GM19240 (cell line): Measurements from ENCODE around the gene PTH1R.

Experiments used
- DNase-seq: peaks from one replicate; pipeline ENCODE4 v3.0.0; 2011; ENCODE audit warnings: low spot score; ENCODE audit not compliant: insufficient read length

The PTH1R gene

GRCh38 chr3:46944191-46944590 lies 66.7 kb downstream of the PTH1R start:
- DNase-seq: no peak

GRCh38 chr3:46946416-46946815 lies 68.9 kb downstream of the PTH1R start:
- DNase-seq: no peak

GRCh38 chr3:46946856-46947545 lies 69.5 kb downstream of the PTH1R start:
- no peak for DNase-seq

GRCh38 chr3:46947546-46947901 lies 70.0 kb downstream of the PTH1R start:
- no peak for DNase-seq

- DNase-seq: no peak
Observed at GRCh38 chr3:46947981-46948791, 70.7 kb downstream of the PTH1R start.

GRCh38 chr3:46948830-46949671 lies 71.5 kb downstream of the PTH1R start:
- DNase-seq: no peak

GRCh38 chr3:46950177-46950576 lies 72.7 kb downstream of the PTH1R start:
- no peak for DNase-seq

- no peak for DNase-seq
Observed at GRCh38 chr3:46950650-46951241, 73.2 kb downstream of the PTH1R start.

GRCh38 chr3:46952813-46953212 lies 75.3 kb downstream of the PTH1R start:
- no peak for DNase-seq
